Breast epithelium (tissue), 3 donors: Measurements from ENCODE around the gene RAMP3.

Experiments
- CTCF ChIP-seq, 3 donors: fragments of 450-650 bp; IDR thresholded peaks; one replicate each; pipeline ENCODE4 v1.5.1; 2016 to 2017; ENCODE audit warnings: antibody characterized with exemption in 3 of 3, mild to moderate bottlenecking in 3 of 3, moderate library complexity in 3 of 3
- POLR2A ChIP-seq: fragments of 450-650 bp; IDR thresholded peaks from one replicate; pipeline ENCODE4 v1.6.1; 2016; ENCODE audit warnings: antibody characterized with exemption, mild to moderate bottlenecking, moderate library complexity

DNA sequence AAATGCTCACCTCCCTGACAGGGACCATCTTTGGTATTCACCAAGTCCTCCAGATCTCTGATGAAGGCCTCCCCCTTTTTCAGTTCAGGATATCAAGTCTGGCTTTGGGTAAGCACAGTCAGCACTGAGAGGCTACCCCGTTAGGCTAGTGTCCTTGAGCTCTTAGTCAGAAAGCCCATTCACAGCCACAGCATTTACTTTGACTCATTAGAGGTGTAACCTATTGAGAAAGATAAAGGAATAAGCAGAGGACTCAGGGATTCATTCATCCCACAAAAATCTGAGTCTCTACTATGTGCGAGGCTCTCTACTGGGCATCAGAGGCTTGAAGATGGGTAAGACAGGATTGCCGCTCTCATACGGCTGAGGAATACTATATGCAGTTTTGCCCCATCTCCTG is 14.0 kb upstream of the RAMP3 start:
- no peak for TF ChIP-seq CTCF (IDR thresholded peaks at IDR 0.05)
- TF ChIP-seq POLR2A = no peak
